ENCODE data around the gene ELL. TPM values are rescaled to one million over a fixed set of nuclear protein-coding genes. Genes with fewer than 3 reads are reported as not detected.
A peak's percentile ranks its signal among the peaks of the same experiment; 100 is the strongest.

Gene ELL
- total and polyA plus RNA-seq, 9 of the 15 experiments (the other 6 are each of a cell fraction or from before 2014, with no cell fraction given) = 0.24 to 22.5 (median 4.1) TPM

GRCh38 chr19:18542941-18543813, 21.3 kb upstream of the ELL start, which contains the start of gene FKBP8 (continued):
- TF ChIP-seq AFF4 (CRISPR knock-in tag; IDR thresholded peaks at IDR 0.05) = no peak
- no peak for TF ChIP-seq ZNF696 (CRISPR knock-in tag; conservative IDR thresholded peaks at IDR 0.05)
- TF ChIP-seq L3MBTL2 (IDR thresholded peaks at IDR 0.05) = no peak
- peak; percentile 69 for TF ChIP-seq ASH1L (IDR thresholded peaks at IDR 0.05; ENCODE audit: borderline replicate concordance, low read depth, partially characterized antibody)
- no peak for TF ChIP-seq FOXP4 (CRISPR knock-in tag; IDR thresholded peaks at IDR 0.05; ENCODE audit: borderline replicate concordance)
- no peak for TF ChIP-seq ETV5 (CRISPR knock-in tag; IDR thresholded peaks at IDR 0.05; ENCODE audit: low read depth)
- no peak for TF ChIP-seq PRMT5 (CRISPR knock-in tag; IDR thresholded peaks at IDR 0.05)
- no peak for TF ChIP-seq ZEB2 (IDR thresholded peaks at IDR 0.05)
- no peak for TF ChIP-seq SMARCC2 (IDR thresholded peaks at IDR 0.05; ENCODE audit: low read depth)
- peak; percentile 91 for TF ChIP-seq ZFP91 (CRISPR knock-in tag; IDR thresholded peaks at IDR 0.05)
- TF ChIP-seq KLF13 (tag; IDR thresholded peaks at IDR 0.05; ENCODE audit: borderline replicate concordance, low read depth) = no peak
- TF ChIP-seq HDGF (IDR thresholded peaks at IDR 0.05) = no peak
- no peak for TF ChIP-seq GATA2 (CRISPR knock-in tag; IDR thresholded peaks at IDR 0.05)
- no peak for TF ChIP-seq MCM7 (IDR thresholded peaks at IDR 0.05)
- no peak; the same call in 1 of the 2 replicates for TF ChIP-seq ZFX (CRISPR knock-in tag; IDR thresholded peaks at IDR 0.05)
- no peak for TF ChIP-seq NRF1 (conservative IDR thresholded peaks at IDR 0.05 in 1 of 2, IDR thresholded peaks at IDR 0.05 in 1 of 2)
- TF ChIP-seq HCFC1 (IDR thresholded peaks at IDR 0.05; ENCODE audit: low read depth, low read length) = no peak
- TF ChIP-seq E2F6 (IDR thresholded peaks at IDR 0.05; ENCODE audit: borderline replicate concordance in 1 of 2, extremely low read depth in 1 of 2, insufficient read depth in 1 of 2, insufficient read length in 1 of 2, low read depth in 1 of 2, low read length in 1 of 2, poor library complexity in 1 of 2, severe bottlenecking in 1 of 2) = no peak
- TF ChIP-seq HDAC2 (IDR thresholded peaks at IDR 0.05) = no peak
- TF ChIP-seq FOXJ3 (CRISPR knock-in tag; IDR thresholded peaks at IDR 0.05) = no peak
